ENCODE data around the gene GAK. TPM values are rescaled to one million over a fixed set of nuclear protein-coding genes. Genes with fewer than 3 reads are reported as not detected.
"Not testable (repeated sequence)": the region's sequence is repeated elsewhere in the genome, so short reads cannot be mapped to it uniquely, and the experiment has no call there.

Gene GAK
- total RNA-seq, 2 donors from 2014 or later: 168 to 234 TPM

DNA sequence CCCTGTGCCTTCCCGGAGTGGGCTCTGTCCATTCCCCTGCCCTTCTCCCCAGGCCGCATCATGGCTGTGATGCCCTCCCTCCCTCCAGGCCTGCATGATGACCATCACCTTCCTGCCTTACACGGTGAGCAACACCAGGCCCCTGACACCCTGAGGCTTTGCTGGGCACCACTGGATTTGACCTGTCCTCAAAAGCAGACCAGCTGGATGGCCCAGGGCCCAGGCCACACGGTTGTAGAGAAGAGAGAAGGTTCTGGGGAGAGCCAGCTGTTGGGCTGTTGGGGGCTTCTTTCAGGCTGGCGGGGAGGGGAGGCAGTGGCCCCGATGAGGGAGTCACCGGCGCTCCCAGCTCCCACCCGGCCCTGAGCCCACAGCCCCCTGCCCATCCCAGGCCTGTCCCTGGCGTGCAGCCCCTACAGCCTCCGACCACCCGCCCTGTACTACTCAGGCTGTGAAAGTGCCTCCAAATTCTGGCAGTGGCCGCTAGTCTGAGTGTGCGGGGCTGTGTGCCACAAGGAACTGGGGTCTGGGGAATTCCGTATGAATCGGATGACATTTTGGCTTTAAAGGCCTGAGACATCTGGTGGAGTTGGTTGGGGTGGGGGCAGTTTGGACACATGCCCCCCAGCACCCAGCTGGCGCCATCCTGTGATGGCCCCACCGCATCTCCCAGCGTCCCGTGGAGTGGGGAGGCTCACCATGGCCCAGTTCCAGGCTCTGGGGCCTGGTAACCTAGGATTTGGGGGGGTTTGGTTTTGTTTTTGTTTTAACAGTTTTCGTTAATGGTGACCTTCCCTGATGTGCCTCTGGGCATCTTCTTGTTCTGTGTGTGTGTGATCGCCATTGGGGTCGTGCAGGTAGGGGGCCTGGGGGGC lies 19.7 kb upstream of the GAK start:
- peak overlapping the region in 1 of 2 donors; percentile 73 for H3K27ac Mint-ChIP-seq
- H3K4me1 Mint-ChIP-seq (ENCODE audit: low read depth in 2 of 2): peaks cover 0 to 16% of the 10 kb centered on the region in 2 donors

DNA sequence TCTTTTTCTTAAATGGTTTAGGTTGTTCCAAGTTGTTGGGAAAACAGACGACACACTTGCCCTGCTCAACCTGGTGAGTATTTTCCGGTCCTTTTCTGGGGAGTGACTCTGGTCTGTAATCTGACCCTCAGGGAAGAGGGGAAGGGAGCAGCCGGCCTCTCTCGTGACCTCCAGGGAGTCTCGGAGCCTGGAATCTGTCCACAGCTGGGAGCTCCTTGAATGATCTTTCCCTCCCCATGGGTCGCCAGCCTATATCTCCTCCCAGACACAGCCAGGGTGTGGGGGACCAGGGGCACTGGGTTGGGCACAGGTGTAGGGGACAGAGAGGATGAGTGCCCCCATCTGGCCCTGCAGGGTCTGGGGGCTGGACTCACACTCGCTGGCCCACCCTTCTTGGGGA lies 19.1 kb upstream of the GAK start:
- no peak overlapping the region for H3K27ac Mint-ChIP-seq
- H3K9me3 Mint-ChIP-seq: no peaks in the 10 kb centered on the region
- ATAC-seq (no peak), DNase-seq (ENCODE audit: low spot score) (no peak)
- H3K4me1 Mint-ChIP-seq (ENCODE audit: low read depth in 2 of 2): peaks cover 2 to 16% of the 10 kb centered on the region in 2 donors
- H3K36me3 Mint-ChIP-seq: no peaks in the 10 kb centered on the region
- no peak overlapping the region for H3K4me3 Mint-ChIP-seq
- no peaks in the 10 kb centered on the region for H3K27me3 Mint-ChIP-seq

More for the DNA sequence above, 19.7 kb upstream of the GAK start:
- ATAC-seq: no peak
- no peaks in the 10 kb centered on the region for H3K9me3 Mint-ChIP-seq
- H3K4me3 Mint-ChIP-seq: no peak overlapping the region
- H3K36me3 Mint-ChIP-seq: no peaks in the 10 kb centered on the region
- DNase-seq (ENCODE audit: low spot score): no peak
- no peaks in the 10 kb centered on the region for H3K27me3 Mint-ChIP-seq

DNA sequence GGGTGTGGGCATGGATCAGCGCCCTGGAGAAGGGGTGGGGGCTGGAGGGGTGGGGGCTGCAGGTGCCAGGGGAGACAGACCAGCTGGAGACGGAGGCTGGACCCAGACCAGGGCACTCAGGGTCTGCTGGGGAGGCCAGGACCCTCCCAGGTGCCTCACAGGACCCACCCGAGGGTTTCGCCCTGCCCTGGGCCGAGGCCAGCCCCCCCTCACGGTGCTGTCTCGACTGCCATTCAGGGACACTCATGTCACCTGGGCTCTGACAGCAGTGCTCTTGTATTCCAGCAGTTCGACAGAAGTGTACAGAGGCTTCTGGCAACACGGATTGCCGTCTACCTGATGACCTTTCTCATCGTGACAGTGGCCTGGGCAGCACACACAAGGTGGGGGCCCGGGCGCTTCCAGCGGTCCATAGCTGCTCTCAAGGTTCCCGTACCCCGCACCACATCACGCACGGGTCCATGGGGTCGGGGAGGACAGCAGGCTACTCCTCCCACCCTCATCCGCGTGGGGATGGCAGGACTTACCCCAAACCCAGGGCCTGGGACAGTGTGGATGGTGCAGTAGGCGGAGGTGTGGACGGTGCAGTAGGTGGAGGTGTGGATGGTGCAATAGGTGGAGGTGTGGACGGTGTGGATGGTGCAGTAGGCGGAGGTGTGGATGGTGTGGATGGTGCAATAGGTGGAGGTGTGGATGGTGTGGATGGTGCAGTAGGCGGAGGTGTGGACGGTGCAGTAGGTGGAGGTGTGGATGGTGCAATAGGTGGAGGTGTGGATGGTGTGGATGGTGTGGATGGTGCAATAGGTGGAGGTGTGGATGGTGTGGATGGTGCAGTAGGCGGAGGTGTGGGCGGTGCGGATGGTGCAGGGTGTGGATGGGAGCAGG lies 18.3 kb upstream of the GAK start:
- H3K9me3 Mint-ChIP-seq: no peaks in the 10 kb centered on the region
- H3K27me3 Mint-ChIP-seq: no peaks in the 10 kb centered on the region
- peak overlapping the region in 1 of 2 donors; percentile 69 for H3K27ac Mint-ChIP-seq
- H3K4me3 Mint-ChIP-seq: no peak overlapping the region
- DNase-seq (ENCODE audit: low spot score) (peak; percentile 44), ATAC-seq (peak in 1 of 2 donors; percentile 52)
- no peaks in the 10 kb centered on the region for H3K36me3 Mint-ChIP-seq
- H3K4me1 Mint-ChIP-seq (ENCODE audit: low read depth in 2 of 2): peaks cover 10 to 22% of the 10 kb centered on the region in 2 donors

DNA sequence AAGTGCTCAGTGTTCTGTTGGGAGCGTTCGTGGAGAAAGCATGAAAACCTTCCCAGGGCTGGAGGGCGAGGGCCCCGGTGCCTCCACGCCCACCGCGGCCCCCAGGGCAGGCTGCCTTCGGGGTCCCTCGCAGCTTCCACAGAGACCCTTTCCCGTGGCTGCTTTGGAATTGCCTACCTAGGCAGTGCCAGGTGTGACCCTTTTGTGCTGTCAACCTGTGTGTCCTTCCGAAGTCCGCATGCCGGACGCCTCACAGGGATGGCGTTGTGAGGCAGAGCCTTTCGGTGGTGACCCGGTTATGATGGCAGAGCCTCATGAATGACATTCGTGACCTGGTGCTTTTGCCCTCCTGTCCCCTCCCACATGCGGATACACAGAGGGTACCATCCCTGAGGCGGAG lies 17.5 kb upstream of the GAK start:
- H3K4me1 Mint-ChIP-seq (ENCODE audit: low read depth in 2 of 2): peaks cover 10 to 22% of the 10 kb centered on the region in 2 donors
- H3K27ac Mint-ChIP-seq: no peak overlapping the region
- ATAC-seq: no peak
- peak; percentile 60 for DNase-seq (ENCODE audit: low spot score)
- H3K36me3 Mint-ChIP-seq: no peaks in the 10 kb centered on the region
- H3K27me3 Mint-ChIP-seq: no peaks in the 10 kb centered on the region
- H3K9me3 Mint-ChIP-seq: no peaks in the 10 kb centered on the region
- no peak overlapping the region for H3K4me3 Mint-ChIP-seq

DNA sequence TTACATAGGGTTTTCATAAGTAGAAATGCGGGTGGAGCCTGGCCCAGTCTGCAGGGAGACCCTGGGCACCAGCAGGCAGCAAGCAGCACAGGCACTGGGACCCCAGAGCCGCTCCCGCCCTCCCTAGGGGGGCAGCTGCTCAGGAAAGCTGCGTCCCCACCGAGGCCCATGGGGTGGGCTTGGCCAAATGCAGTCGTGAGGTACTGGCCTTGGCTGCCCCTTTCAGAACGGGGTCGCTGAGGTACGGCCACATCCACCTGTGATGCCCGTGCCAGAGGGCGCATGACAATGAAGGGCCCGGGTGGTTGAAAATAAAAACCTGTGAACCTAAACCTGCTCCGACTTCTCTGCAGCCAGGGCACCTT lies 16.8 kb upstream of the GAK start:
- Mint-ChIP-seq H3K4me3 (no peak overlapping the region), H3K36me3 (no peaks in the 10 kb centered on the region), H3K4me1 (ENCODE audit: low read depth in 2 of 2) (peaks cover 10 to 22% of the 10 kb centered on the region in 2 donors), H3K9me3 (no peaks in the 10 kb centered on the region), H3K27ac (no peak overlapping the region), H3K27me3 (no peaks in the 10 kb centered on the region)
- no peak for ATAC-seq
- peak; percentile 54 for DNase-seq (ENCODE audit: low spot score)

DNA sequence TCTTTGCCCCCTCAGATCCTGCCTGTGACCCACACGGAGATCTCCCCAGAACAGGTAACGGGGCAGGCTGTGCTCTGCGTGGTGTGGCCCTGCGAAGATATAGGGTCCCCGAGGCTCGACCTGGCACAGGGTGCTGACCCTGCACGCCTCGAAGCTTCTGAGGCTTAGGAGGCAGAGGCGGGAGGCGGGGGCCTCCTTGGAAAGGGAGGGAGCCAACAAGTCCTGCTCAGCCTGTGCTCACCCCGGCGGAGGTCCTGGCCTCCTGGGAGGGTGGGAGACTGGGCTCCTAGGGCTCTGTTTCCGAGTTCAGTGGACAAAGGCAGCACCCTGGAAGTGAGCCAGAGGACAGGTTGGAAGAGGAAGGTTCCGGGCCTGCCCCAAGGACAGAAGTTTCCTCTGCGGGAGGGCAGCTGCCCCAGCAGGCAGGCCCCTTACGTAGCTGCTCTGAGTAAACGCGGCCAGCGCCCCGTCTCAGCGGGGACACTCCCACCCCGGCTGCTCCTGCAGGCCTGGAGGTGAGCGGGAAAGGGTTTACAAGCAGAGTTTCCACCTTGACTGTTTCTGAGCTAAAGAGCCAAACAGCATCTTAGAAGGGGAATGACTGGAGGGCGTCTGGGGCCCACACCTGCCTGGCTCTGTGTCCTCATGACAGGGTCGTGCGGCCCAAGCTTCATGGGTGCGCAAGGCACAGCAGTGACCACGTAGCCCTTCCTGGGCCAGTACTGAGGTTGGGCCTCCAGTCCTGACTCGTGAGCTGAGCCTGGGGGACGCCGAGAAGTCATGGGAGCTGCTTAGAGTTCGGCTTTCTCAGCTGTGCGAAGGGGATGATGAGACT lies 16.2 kb upstream of the GAK start:
- no peak overlapping the region for H3K4me3 Mint-ChIP-seq
- no peaks in the 10 kb centered on the region for H3K27me3 Mint-ChIP-seq
- H3K4me1 Mint-ChIP-seq (ENCODE audit: low read depth in 2 of 2): peaks cover 10 to 22% of the 10 kb centered on the region in 2 donors
- H3K9me3 Mint-ChIP-seq: no peaks in the 10 kb centered on the region
- ATAC-seq: no peak
- no peak overlapping the region for H3K27ac Mint-ChIP-seq
- H3K36me3 Mint-ChIP-seq: no peaks in the 10 kb centered on the region
- peak; percentile 52 for DNase-seq (ENCODE audit: low spot score)

DNA sequence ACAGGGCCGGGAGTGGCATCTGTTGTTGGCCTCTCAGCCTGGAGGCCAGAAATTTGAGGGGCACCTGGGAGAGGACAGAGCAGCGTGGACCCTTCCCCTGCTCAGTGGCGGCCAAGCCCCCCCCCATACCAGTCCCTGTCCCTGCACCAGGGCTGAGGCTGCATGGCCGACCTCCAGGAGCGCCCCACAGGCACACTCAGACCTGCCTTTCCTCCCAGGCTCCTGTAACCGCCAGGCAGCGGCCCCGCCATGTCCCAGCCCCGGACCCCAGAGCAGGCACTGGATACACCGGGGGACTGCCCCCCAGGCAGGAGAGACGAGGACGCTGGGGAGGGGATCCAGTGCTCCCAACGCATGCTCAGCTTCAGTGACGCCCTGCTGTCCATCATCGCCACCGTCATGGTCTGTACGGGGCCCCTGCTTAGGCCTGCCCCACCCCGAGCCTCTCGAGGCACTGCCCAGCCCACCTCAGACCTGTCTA lies 15.4 kb upstream of the GAK start:
- Mint-ChIP-seq H3K27me3 (no peaks in the 10 kb centered on the region), H3K4me1 (ENCODE audit: low read depth in 2 of 2) (peaks cover 10 to 22% of the 10 kb centered on the region in 2 donors), H3K27ac (no peak overlapping the region), H3K9me3 (no peaks in the 10 kb centered on the region), H3K36me3 (no peaks in the 10 kb centered on the region), H3K4me3 (no peak overlapping the region)
- DNase-seq (ENCODE audit: low spot score) (peak; percentile 46), ATAC-seq (no peak)

DNA sequence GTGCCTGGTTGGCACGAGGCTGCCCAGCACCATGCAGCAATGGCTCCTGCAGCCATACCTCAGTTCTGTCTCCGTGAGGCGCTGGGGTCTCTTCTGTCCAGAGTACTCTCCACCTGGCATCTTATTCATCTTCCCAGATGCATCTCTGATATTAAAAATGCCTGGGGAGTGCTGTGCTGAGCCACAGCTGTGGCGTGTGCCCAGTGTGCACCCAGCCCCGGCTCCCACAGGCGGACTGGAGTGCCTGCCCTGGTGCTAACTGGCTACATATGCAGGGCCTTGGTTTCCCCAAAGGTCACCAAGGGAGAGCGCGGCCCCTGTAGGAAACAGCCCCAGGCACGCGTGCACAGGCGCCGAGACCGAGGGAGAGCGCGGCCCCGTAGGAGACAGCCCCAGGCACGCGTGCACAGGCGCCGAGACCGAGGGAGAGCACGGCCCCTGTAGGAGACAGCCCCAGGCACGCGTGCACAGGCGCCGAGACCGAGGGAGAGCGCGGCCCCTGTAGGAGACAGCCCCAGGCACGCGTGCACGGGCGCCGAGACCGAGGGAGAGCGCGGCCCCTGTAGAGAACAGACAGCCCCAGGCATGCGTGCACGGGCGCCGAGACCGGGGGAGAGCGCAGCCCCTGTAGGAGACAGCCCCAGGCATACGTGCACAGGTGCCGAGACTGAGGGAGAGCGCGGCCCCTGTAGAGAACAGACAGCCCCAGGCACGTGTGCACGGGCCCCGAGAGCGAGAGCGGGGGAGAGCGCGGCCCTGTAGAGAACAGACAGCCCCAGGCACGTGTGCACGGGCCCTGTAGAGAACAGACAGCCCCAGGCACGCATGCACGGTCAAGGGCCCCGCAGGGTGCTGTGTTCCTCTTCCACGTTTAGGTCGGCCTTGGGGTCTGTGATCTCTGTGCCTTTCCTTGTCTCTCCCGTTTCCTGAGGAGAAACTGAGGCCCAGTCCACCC lies 14.7 kb upstream of the GAK start:
- H3K9me3 Mint-ChIP-seq: no peaks in the 10 kb centered on the region
- H3K27me3 Mint-ChIP-seq: no peaks in the 10 kb centered on the region
- no peaks in the 10 kb centered on the region for H3K36me3 Mint-ChIP-seq
- DNase-seq (ENCODE audit: low spot score) (peak; percentile 34), ATAC-seq (no peak)
- H3K27ac Mint-ChIP-seq: no peak overlapping the region
- H3K4me1 Mint-ChIP-seq (ENCODE audit: low read depth in 2 of 2): peaks cover 10 to 22% of the 10 kb centered on the region in 2 donors
- H3K4me3 Mint-ChIP-seq: no peak overlapping the region

DNA sequence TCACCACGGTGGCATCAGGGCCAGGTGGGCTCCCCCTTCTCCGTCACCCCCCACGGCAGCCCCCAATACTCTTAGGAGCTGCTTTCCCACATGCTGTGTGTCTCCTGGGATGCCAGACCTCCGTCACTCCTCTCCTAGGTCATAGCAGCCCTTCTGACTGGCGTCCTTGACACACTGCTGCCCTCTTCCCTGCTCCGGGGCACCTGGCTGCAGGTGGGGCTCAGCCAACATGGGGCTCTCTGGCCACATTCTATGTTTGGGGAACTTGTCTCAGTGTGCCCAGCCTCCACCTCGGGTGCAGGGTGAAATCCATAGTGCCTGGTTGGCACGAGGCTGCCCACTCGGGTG lies 14.0 kb upstream of the GAK start:
- H3K27ac Mint-ChIP-seq: no peak overlapping the region
- no peak overlapping the region for H3K4me3 Mint-ChIP-seq
- no peaks in the 10 kb centered on the region for H3K36me3 Mint-ChIP-seq
- ATAC-seq (no peak), DNase-seq (ENCODE audit: low spot score) (no peak)
- H3K4me1 Mint-ChIP-seq (ENCODE audit: low read depth in 2 of 2): peaks cover 10 to 20% of the 10 kb centered on the region in 2 donors
- H3K9me3 Mint-ChIP-seq: no peaks in the 10 kb centered on the region
- no peaks in the 10 kb centered on the region for H3K27me3 Mint-ChIP-seq

DNA sequence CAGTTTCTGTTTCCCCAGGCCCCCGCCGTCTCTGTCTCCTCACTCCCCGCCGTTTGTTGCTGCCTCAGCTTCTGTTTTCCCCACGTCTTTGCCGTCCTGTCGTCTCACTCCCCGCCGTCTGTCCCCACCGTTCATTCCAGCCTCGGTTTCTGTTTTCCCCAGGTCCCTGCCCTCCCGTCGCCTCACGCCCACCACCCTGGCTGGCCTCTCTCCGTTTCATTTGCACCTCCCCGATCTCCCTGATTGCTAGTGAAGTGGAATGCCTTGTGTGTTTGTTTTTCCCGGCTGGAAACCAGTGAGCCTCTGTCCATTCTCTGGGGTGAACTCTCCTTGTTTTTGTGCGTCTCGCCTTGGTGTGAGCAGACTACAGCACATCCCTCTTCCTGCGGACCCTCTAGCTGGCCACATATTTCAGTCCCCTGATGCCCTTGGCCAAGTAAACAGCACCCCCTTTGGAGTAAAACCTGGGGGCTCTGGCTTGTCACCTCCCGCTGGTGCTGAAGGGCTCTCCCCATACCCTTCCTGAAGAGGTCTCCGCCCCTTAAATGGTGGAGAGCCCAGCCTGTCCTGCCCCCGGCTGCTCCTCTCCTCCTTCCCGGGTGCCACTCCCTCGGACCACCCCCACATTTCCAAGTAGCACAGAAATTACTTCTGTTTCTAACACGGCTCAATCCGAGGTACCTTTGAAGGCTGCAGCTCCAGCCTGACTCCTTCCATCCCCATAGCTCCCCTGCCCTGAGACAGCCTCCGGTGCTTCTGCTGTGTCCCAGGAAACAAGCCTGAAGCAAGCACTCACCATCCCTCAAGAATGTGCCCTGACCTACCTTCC lies 13.4 kb upstream of the GAK start:
- H3K4me3 Mint-ChIP-seq: no peak overlapping the region
- ATAC-seq (no peak), DNase-seq (ENCODE audit: low spot score) (peak; percentile 51)
- H3K4me1 Mint-ChIP-seq (ENCODE audit: low read depth in 2 of 2): peaks cover 10 to 15% of the 10 kb centered on the region in 2 donors
- no peak overlapping the region for H3K27ac Mint-ChIP-seq
- H3K27me3 Mint-ChIP-seq: no peaks in the 10 kb centered on the region
- H3K36me3 Mint-ChIP-seq: no peaks in the 10 kb centered on the region
- no peaks in the 10 kb centered on the region for H3K9me3 Mint-ChIP-seq

DNA sequence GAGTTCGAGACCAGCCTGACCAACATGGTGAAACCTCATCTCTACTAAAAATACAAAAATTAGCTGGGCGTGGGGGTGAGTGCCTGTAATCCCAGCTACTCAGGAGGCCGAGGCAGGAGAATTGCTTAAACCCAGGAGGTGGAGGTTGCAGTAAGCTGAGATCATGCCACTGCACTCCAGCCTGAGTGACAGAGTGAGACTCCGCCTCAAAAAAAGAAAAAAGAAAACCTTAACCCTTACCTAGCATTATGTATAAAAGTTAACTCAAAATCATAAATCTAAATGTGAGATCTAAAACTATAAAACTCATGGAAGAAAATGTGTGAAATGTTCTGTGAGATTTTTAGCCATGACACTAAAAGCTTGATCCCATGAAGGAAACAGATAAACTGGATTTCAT lies 7.4 kb upstream of the GAK start:
- H3K4me1 Mint-ChIP-seq (ENCODE audit: low read depth in 2 of 2); H3K4me3 Mint-ChIP-seq; H3K27me3 Mint-ChIP-seq; H3K9me3 Mint-ChIP-seq; DNase-seq (ENCODE audit: low spot score); ATAC-seq; H3K36me3 Mint-ChIP-seq; H3K27ac Mint-ChIP-seq: not testable (repeated sequence)

DNA sequence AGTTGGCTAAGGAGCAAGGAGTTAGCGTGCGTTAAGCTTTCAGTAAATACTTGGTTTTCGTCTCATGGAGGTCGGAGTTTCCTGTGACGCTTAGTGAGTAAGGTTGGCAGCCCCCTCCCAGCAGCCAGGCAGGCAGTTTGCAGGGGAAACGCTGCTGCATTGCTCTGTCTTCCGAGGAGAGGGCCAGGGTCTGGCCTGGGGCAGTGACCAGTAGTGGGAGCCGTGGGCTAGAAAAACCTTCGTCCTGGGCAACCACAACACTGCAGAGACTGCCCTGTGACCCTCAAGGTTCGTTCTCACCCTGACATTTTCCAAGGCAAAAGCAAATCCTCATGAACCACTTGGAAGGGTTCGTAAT lies 576 bp upstream of the GAK start:
- Mint-ChIP-seq H3K4me3 (peak overlapping the region; percentile 98), H3K27me3 (no peaks in the 10 kb centered on the region), H3K27ac (peak overlapping the region; percentile 97 to 98), H3K36me3 (no peaks in the 10 kb centered on the region), H3K9me3 (no peaks in the 10 kb centered on the region), H3K4me1 (ENCODE audit: low read depth in 2 of 2) (peaks cover 39 to 47% of the 10 kb centered on the region in 2 donors)
- DNase-seq (ENCODE audit: low spot score) (peak; percentile 61), ATAC-seq (peak in 1 of 2 donors; percentile 15)

All from natural killer cell treated with Interleukin-12 subunit alpha and Interleukin-12 subunit beta and Interleukin-15 and Interleukin-18, amount 100 ng/mL, for 72 hours (primary cell).